ENCODE measurements around the gene PF4V1.
"Not testable (repeated sequence)": the region's sequence is repeated elsewhere in the genome, so short reads cannot be mapped to it uniquely, and the experiment has no call there.

The PF4V1 gene

GRCh38 chr4:73897380-73898136 is 44.5 kb downstream of the PF4V1 start:
- Histone ChIP-seq H3K4me1 (ENCODE audit: insufficient read depth, low read length, severe bottlenecking) (no peaks in the 10 kb centered on the region), H3K9me3 (ENCODE audit: low read length) (no peaks in the 10 kb centered on the region), H3K36me3 (ENCODE audit: insufficient read depth, low read length) (no peaks in the 10 kb centered on the region), H4K20me1 (ENCODE audit: insufficient read depth, low read length) (no peaks in the 10 kb centered on the region), H3F3A (ENCODE audit: insufficient read depth, low read length) (no peaks in the 10 kb centered on the region), H3K79me2 (ENCODE audit: insufficient read depth, low read length) (no peaks in the 10 kb centered on the region), H3K9me2 (ENCODE audit: low read depth, low read length) (no peaks in the 10 kb centered on the region), H3K27ac (ENCODE audit: low read depth, low read length, poor library complexity, severe bottlenecking) (no peak overlapping the region), H2AFZ (ENCODE audit: low read length) (no peak overlapping the region), H3K4me3 (ENCODE audit: low read depth, low read length, poor library complexity, severe bottlenecking) (no peak overlapping the region), H3K4me2 (ENCODE audit: low read length) (no peak overlapping the region), H3K9ac (ENCODE audit: low read length) (no peak overlapping the region), H3K27me3 (ENCODE audit: insufficient read depth, low read length) (no peaks in the 10 kb centered on the region)
- TF ChIP-seq EZH2 (IDR thresholded peaks at IDR 0.05; ENCODE audit: borderline replicate concordance, low read length) (no peak), CTCF (IDR thresholded peaks at IDR 0.05; ENCODE audit: low read length) (no peak)

- H3K9ac ChIP-seq (ENCODE audit: low read length); H3K4me2 ChIP-seq (ENCODE audit: low read length); H3K4me1 ChIP-seq (ENCODE audit: insufficient read depth, low read length, severe bottlenecking); H3K36me3 ChIP-seq (ENCODE audit: insufficient read depth, low read length); H3K4me3 ChIP-seq (ENCODE audit: low read depth, low read length, poor library complexity, severe bottlenecking); H3F3A ChIP-seq (ENCODE audit: insufficient read depth, low read length); H3K79me2 ChIP-seq (ENCODE audit: insufficient read depth, low read length); H3K27ac ChIP-seq (ENCODE audit: low read depth, low read length, poor library complexity, severe bottlenecking); H2AFZ ChIP-seq (ENCODE audit: low read length); H3K9me3 ChIP-seq (ENCODE audit: low read length); H3K9me2 ChIP-seq (ENCODE audit: low read depth, low read length); H3K27me3 ChIP-seq (ENCODE audit: insufficient read depth, low read length); H4K20me1 ChIP-seq (ENCODE audit: insufficient read depth, low read length): not testable (repeated sequence)
Measured at GRCh38 chr4:73899338-73899737, 46.2 kb downstream of the PF4V1 start.

GRCh38 chr4:73901031-73901430 is 47.9 kb downstream of the PF4V1 start:
- Histone ChIP-seq H3K27ac (ENCODE audit: low read depth, low read length, poor library complexity, severe bottlenecking) (no peak overlapping the region), H3K4me2 (ENCODE audit: low read length) (no peak overlapping the region), H4K20me1 (ENCODE audit: insufficient read depth, low read length) (no peaks in the 10 kb centered on the region), H3K36me3 (ENCODE audit: insufficient read depth, low read length) (no peaks in the 10 kb centered on the region), H3K4me1 (ENCODE audit: insufficient read depth, low read length, severe bottlenecking) (no peaks in the 10 kb centered on the region), H3K79me2 (ENCODE audit: insufficient read depth, low read length) (no peaks in the 10 kb centered on the region), H3K9ac (ENCODE audit: low read length) (no peak overlapping the region), H2AFZ (ENCODE audit: low read length) (no peak overlapping the region), H3K4me3 (ENCODE audit: low read depth, low read length, poor library complexity, severe bottlenecking) (no peak overlapping the region), H3K9me3 (ENCODE audit: low read length) (no peaks in the 10 kb centered on the region), H3K27me3 (ENCODE audit: insufficient read depth, low read length) (no peaks in the 10 kb centered on the region), H3F3A (ENCODE audit: insufficient read depth, low read length) (no peaks in the 10 kb centered on the region), H3K9me2 (ENCODE audit: low read depth, low read length) (no peaks in the 10 kb centered on the region)
- TF ChIP-seq CTCF (IDR thresholded peaks at IDR 0.05; ENCODE audit: low read length) (no peak), EZH2 (IDR thresholded peaks at IDR 0.05; ENCODE audit: borderline replicate concordance, low read length) (no peak)

GRCh38 chr4:73902038-73902637 is 49.0 kb downstream of the PF4V1 start:
- no peaks in the 10 kb centered on the region for H3K36me3 ChIP-seq (ENCODE audit: insufficient read depth, low read length)
- no peaks in the 10 kb centered on the region for H3K9me2 ChIP-seq (ENCODE audit: low read depth, low read length)
- TF ChIP-seq EZH2 (IDR thresholded peaks at IDR 0.05; ENCODE audit: borderline replicate concordance, low read length) (no peak), CTCF (IDR thresholded peaks at IDR 0.05; ENCODE audit: low read length) (no peak)
- no peaks in the 10 kb centered on the region for H3K9me3 ChIP-seq (ENCODE audit: low read length)
- no peaks in the 10 kb centered on the region for H3F3A ChIP-seq (ENCODE audit: insufficient read depth, low read length)
- no peak overlapping the region for H3K27ac ChIP-seq (ENCODE audit: low read depth, low read length, poor library complexity, severe bottlenecking)
- H3K4me3 ChIP-seq (ENCODE audit: low read depth, low read length, poor library complexity, severe bottlenecking): no peak overlapping the region
- no peak overlapping the region for H3K4me2 ChIP-seq (ENCODE audit: low read length)
- no peaks in the 10 kb centered on the region for H3K4me1 ChIP-seq (ENCODE audit: insufficient read depth, low read length, severe bottlenecking)
- no peak overlapping the region for H3K9ac ChIP-seq (ENCODE audit: low read length)
- no peaks in the 10 kb centered on the region for H3K27me3 ChIP-seq (ENCODE audit: insufficient read depth, low read length)
- no peak overlapping the region for H2AFZ ChIP-seq (ENCODE audit: low read length)
- no peaks in the 10 kb centered on the region for H4K20me1 ChIP-seq (ENCODE audit: insufficient read depth, low read length)
- no peaks in the 10 kb centered on the region for H3K79me2 ChIP-seq (ENCODE audit: insufficient read depth, low read length)
